CD4-positive, alpha-beta memory T cell (primary cell): ENCODE measurements around the gene CYP26A1. TPM values are rescaled to one million over a fixed set of nuclear protein-coding genes. Genes with fewer than 3 reads are reported as not detected.

ENCODE experiments used
- CTCF ChIA-PET: fragments of 350-600 bp; sonication (Branson Sonifier 250); formaldehyde crosslinking; loops from one replicate; lab custom pipeline; 2021; ENCODE audit warnings: inconsistent platforms; ENCODE audit not compliant: partially characterized antibody; lab: Charles Lee
- POLR2A ChIA-PET: fragments of 350-600 bp; sonication (Branson Sonifier 250); formaldehyde crosslinking; loops from one replicate; lab custom pipeline; 2021; ENCODE audit not compliant: partially characterized antibody; lab: Charles Lee
- DNase-seq, 5 donors: peaks; one replicate each; pipeline versions ENCODE4 v3.0.0 to v3.0.0-alpha.2; 2020 to 2022; ENCODE audit warnings: mixed read lengths in 1 of 5
- H3K27ac ChIP-seq: one replicate; pipeline ENCODE4 v1.7.0; 2013; ENCODE audit warnings: low read depth, low read length
- H3K27me3 ChIP-seq: 2 replicates; pipeline ENCODE4 v1.7.0; 2013; ENCODE audit warnings: mild to moderate bottlenecking, low read length, moderate library complexity; ENCODE audit not compliant: insufficient read depth
- H3K36me3 ChIP-seq: 2 replicates; pipeline ENCODE4 v1.7.0; 2013; ENCODE audit warnings: mild to moderate bottlenecking, low read length, moderate library complexity; ENCODE audit not compliant: insufficient read depth
- H3K4me1 ChIP-seq: 2 replicates; pipeline ENCODE4 v1.7.0; 2013; ENCODE audit warnings: mild to moderate bottlenecking, low read length, moderate library complexity; ENCODE audit not compliant: insufficient read depth
- H3K4me3 ChIP-seq, 2 donors: one replicate each; pipeline ENCODE4 v1.7.0; 2013; ENCODE audit warnings: low read length in 2 of 2, mild to moderate bottlenecking in 1 of 2
- H3K9me3 ChIP-seq, 2 donors: one replicate each; pipeline ENCODE4 v1.7.0; 2013; ENCODE audit warnings: low read length in 2 of 2, control low read depth in 1 of 2; ENCODE audit not compliant: control insufficient read depth in 1 of 2
- H3K27ac Mint-ChIP-seq, 7 donors: one replicate each; pipeline ENCODE4 v1.8.0; 2020 to 2021; ENCODE audit warnings: mixed read lengths in 7 of 7, mild to moderate bottlenecking in 6 of 7, inconsistent platforms in 3 of 7, moderate library complexity in 3 of 7
- H3K27me3 Mint-ChIP-seq, 2 donors: one replicate each; pipeline ENCODE4 v1.8.0; 2020 to 2021; ENCODE audit warnings: mixed read lengths in 2 of 2
- H3K36me3 Mint-ChIP-seq, 2 donors: one replicate each; pipeline ENCODE4 v1.8.0; 2020 to 2021; ENCODE audit warnings: mixed read lengths in 2 of 2, inconsistent platforms in 1 of 2, mild to moderate bottlenecking in 1 of 2
- H3K4me1 Mint-ChIP-seq, 4 donors: one replicate each; pipeline ENCODE4 v1.8.0; 2020 to 2021; ENCODE audit warnings: mixed read lengths in 4 of 4, mild to moderate bottlenecking in 1 of 4
- H3K4me3 Mint-ChIP-seq, 8 donors: one replicate each; pipeline ENCODE4 v1.8.0; 2020 to 2021; ENCODE audit warnings: mixed read lengths in 8 of 8, mild to moderate bottlenecking in 7 of 8, moderate library complexity in 6 of 8, inconsistent platforms in 3 of 8
- H3K9me3 Mint-ChIP-seq, 8 donors: one replicate each; pipeline ENCODE4 v1.8.0; 2020 to 2021; ENCODE audit warnings: mixed read lengths in 8 of 8, mild to moderate bottlenecking in 5 of 8, inconsistent platforms in 3 of 8, moderate library complexity in 1 of 8
- intact Hi-C: fragments of 100-400 bp; cut with micrococcal nuclease; formaldehyde crosslinking; loops from one replicate; pipeline ENCODE4 v1.15.1; 2023
- polyA plus RNA-seq, 2 donors: library from polyadenylated mRNA; unstranded; fragments of 300-500 nt; fragmentation: Illumina TruSeq; gene quantifications; one replicate each; pipeline ENCODE4 v1.2.3, GENCODE V29; 2021
- total RNA-seq, 2 experiments: library from RNA; stranded (reverse); gene quantifications; one replicate each; pipeline ENCODE4 v1.2.3, GENCODE V29; 2021

The CYP26A1 gene
- total and polyA plus RNA-seq, 4 experiments from 2014 or later, result not detected

DNA sequence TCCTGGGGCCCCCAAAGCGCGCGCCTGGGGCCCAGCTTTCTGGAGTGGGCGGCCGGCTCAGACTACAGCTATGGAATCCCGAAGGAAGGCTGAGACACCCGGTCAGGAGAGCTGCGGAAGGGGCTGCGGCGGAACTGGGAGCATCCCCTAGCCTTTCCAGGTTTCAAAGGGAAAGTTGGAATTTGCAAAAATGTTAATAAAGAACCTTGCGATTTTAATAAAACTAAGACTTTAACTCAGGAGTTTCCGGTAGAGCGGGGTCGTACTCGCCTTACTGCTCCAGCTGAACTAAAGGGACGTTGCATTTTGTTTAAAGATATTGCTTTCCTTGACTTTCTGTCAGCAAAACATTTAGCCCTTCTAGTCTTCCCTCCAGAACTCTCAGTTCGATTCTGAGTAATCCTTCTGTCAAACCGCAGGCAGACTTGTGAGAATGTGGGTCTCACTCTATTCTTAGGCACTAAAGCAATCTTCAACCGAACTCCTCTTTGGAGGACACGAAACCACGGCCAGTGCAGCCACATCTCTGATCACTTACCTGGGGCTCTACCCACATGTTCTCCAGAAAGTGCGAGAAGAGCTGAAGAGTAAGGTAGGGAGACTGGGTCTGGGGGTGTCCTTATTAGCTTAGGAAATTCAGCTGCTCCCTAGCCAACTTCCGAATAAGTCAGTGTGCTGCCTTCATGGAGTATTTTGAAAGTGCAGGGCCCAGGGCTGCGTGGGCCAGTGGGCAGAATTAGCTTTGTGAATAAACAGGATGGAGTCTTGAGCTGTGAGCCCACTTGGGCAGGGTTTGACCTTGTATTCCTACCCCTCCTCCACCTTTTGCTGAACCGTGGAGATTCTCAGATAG, 1.9 kb downstream of the CYP26A1 start:
- Mint-ChIP-seq H3K9me3 (no peaks in the 10 kb centered on the region), H3K4me3 (peak overlapping the region in 5 of 8 donors; percentile 2 to 90 (median 80)), H3K4me1 (peaks cover 7 to 53% (median 37%) of the 10 kb centered on the region in 4 donors), H3K36me3 (no peaks in the 10 kb centered on the region), H3K27me3 (peaks cover 43 to 56% of the 10 kb centered on the region in 2 donors), H3K27ac (no peak overlapping the region)
- ChIA-PET CTCF (interaction anchor here (0.6 to 1.7 kb wide), 6 partner anchors 8 to 434 kb away, joined by 3 to 4 read pairs (median 3); no protein-coding TSS in a partner anchor), POLR2A (no interaction called here)
- Histone ChIP-seq H3K27me3 (peaks cover 19% of the 10 kb centered on the region), H3K4me1 (peaks cover 40% of the 10 kb centered on the region), H3K9me3 (no peaks in the 10 kb centered on the region), H3K27ac (no peak overlapping the region), H3K36me3 (no peaks in the 10 kb centered on the region), H3K4me3 (no peak overlapping the region)
- no peak for DNase-seq
- intact Hi-C loops, result no loop called here

DNA sequence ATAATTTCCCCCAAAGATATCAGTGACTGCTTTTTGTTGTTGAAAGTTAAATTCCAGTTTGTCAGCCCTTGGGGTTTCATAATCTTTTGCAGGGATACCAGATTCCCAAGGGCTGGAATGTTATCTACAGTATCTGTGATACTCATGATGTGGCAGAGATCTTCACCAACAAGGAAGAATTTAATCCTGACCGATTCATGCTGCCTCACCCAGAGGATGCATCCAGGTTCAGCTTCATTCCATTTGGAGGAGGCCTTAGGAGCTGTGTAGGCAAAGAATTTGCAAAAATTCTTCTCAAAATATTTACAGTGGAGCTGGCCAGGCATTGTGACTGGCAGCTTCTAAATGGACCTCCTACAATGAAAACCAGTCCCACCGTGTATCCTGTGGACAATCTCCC, 3.2 kb downstream of the CYP26A1 start:
- Mint-ChIP-seq H3K4me3 (peak overlapping the region in 1 of 8 donors; percentile 1), H3K9me3 (peaks cover 0 to under 1% (median 0%) of the 10 kb centered on the region in 8 donors), H3K27me3 (peaks cover 37 to 52% of the 10 kb centered on the region in 2 donors), H3K4me1 (peaks cover 7 to 43% (median 29%) of the 10 kb centered on the region in 4 donors), H3K27ac (no peak overlapping the region), H3K36me3 (no peaks in the 10 kb centered on the region)
- ChIA-PET CTCF (interaction anchor here (0.6 to 1.2 kb wide), 3 partner anchors 8 to 215 kb away, joined by 3 read pairs; no protein-coding TSS in a partner anchor), POLR2A (no interaction called here)
- peaks cover 35% of the 10 kb centered on the region for H3K4me1 ChIP-seq
- H3K36me3 ChIP-seq, result no peaks in the 10 kb centered on the region
- no peak overlapping the region for H3K4me3 ChIP-seq
- peaks cover 15% of the 10 kb centered on the region for H3K27me3 ChIP-seq
- H3K9me3 ChIP-seq, result no peaks in the 10 kb centered on the region
- H3K27ac ChIP-seq, result no peak overlapping the region
- no peak for DNase-seq
- intact Hi-C loops, result no loop called here

DNA sequence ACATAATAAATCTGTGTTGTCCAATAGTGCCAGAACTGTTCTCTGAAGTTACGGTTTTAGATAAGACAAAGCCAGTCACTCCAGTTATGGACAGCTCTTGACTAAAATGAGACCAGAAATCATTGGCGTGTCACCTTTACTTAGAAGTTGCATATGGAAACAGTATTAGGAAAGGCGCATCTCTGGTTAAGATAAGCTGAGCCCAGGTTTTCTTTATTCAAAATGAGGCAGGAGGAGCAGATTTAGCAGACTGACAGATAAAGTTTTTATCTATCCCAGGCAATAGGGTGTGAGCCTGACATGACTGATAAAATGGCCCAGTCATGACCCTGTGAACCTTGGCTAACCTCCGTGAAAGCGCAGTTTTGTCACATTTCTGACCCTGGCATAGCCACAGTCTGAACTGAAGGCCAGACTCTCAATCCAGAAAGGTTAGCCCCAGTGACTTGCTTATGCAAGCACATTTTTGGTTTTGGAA, 4.2 kb downstream of the CYP26A1 start:
- CTCF ChIA-PET, result interaction anchor here (2.2 to 2.4 kb wide), 2 partner anchors 214 to 272 kb away, joined by 7 to 8 read pairs; no protein-coding TSS in a partner anchor
- Histone ChIP-seq H3K4me3 (no peak overlapping the region), H3K36me3 (no peaks in the 10 kb centered on the region), H3K4me1 (peaks cover 25% of the 10 kb centered on the region), H3K27me3 (peaks cover 7% of the 10 kb centered on the region), H3K27ac (no peak overlapping the region), H3K9me3 (no peaks in the 10 kb centered on the region)
- peaks cover 30 to 44% of the 10 kb centered on the region in 2 donors for H3K27me3 Mint-ChIP-seq
- no peak overlapping the region for H3K4me3 Mint-ChIP-seq
- no peak for DNase-seq
- POLR2A ChIA-PET, result no interaction called here
- H3K36me3 Mint-ChIP-seq, result no peaks in the 10 kb centered on the region
- intact Hi-C loops, result no loop called here
- no peak overlapping the region for H3K27ac Mint-ChIP-seq
- peaks cover 0 to 2% (median 0%) of the 10 kb centered on the region in 8 donors for H3K9me3 Mint-ChIP-seq
- H3K4me1 Mint-ChIP-seq, result peaks cover 5 to 33% (median 22%) of the 10 kb centered on the region in 4 donors

DNA sequence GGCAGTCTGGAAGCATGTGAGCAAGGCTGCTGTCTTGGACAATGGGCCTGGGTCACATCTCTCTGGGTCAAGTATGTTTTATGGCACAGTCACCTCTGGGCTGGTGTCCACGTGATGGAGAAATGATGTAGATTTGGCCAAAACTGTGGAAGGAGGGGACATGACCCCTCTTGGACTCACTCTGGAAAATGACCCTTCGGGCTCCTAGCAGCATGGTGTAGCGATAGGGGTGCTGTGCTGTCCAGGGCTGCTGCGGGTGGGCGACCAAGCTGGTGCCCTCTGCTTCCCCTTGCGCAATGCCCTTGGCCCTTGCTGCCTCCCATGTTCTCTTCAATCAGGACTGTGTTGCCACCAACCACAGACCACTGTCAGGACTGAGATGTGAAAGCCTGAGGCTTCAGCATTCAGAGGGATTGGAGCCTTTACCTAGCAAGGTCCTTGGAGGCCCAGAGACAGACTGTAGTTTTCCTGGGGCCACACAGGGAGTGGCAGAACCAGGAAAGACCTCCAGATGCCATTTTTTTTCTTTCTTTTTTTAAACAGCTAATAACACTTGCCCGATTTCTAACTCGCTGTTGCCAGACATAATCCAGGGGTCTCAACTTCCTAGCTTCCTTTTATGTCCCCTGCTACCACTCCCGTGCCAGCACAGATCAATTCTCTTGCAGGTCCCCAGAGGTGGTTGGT, 6.1 kb downstream of the CYP26A1 start:
- H3K36me3 Mint-ChIP-seq, result no peaks in the 10 kb centered on the region
- peaks cover 10% of the 10 kb centered on the region for H3K4me1 ChIP-seq
- no peaks in the 10 kb centered on the region for H3K9me3 ChIP-seq
- H3K4me1 Mint-ChIP-seq, result peaks cover 3 to 16% (median 12%) of the 10 kb centered on the region in 4 donors
- no peak for DNase-seq
- H3K27me3 ChIP-seq, result peaks cover 6% of the 10 kb centered on the region
- H3K9me3 Mint-ChIP-seq, result peaks cover 0 to 2% (median 0%) of the 10 kb centered on the region in 8 donors
- no peak overlapping the region for H3K4me3 ChIP-seq
- CTCF ChIA-PET, result interaction anchor here (0.6 to 4.2 kb wide), 20 partner anchors 9 to 522 kb away, joined by 3 to 38 read pairs (median 4); partner anchors contain the start of gene MYOF
- no peaks in the 10 kb centered on the region for H3K36me3 ChIP-seq
- H3K4me3 Mint-ChIP-seq, result peak overlapping the region in 4 of 8 donors; percentile 33 to 71 (median 62)
- no peak overlapping the region for H3K27ac Mint-ChIP-seq
- H3K27me3 Mint-ChIP-seq, result peaks cover 21 to 40% of the 10 kb centered on the region in 2 donors
- intact Hi-C loops, result loop anchor here (1.0 kb wide), 2 partner anchors 195 to 272 kb away; no protein-coding TSS in a partner anchor
- no peak overlapping the region for H3K27ac ChIP-seq
- POLR2A ChIA-PET, result no interaction called here

DNA sequence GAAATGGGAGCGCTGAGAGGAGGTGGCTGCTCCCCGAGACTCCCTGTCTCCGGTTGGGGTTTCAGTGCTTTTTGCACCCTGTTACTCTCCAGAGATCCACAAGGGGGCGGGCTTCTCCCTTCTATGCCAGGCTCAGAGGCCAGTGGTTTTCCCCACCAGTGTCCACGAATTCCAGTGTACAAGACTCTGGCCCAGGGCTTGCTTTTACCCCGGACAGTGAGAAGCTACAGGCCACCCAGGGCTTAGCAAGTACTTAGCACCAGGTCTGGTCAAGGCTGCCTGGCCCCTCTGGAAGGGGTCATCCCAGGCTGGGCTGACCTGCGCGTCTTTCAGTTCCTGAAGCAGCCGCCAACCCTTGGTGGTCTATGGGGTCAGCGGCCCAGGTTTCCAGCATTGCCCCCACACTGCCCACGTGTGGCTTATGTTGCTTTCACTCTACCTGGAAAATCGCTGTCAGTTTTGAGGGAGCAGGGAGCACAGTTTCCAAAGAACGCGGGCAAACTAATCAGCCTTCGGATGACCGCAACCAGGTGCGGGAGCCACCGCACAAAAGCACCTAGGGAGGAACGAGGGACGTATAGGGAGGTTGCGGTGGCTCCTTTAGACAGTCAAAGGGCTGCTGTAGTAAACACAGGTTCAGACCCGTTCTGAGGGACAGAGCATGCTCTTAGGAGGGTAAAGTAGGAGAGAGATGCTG, 6.8 kb downstream of the CYP26A1 start:
- no peaks in the 10 kb centered on the region for H3K9me3 ChIP-seq
- Mint-ChIP-seq H3K4me1 (peaks cover 2 to 10% (median 7%) of the 10 kb centered on the region in 4 donors), H3K27me3 (peaks cover 17 to 39% of the 10 kb centered on the region in 2 donors), H3K36me3 (no peaks in the 10 kb centered on the region), H3K4me3 (peak overlapping the region in 4 of 8 donors; percentile 33 to 71 (median 62)), H3K9me3 (peaks cover 0 to 2% (median 0%) of the 10 kb centered on the region in 8 donors), H3K27ac (no peak overlapping the region)
- H3K36me3 ChIP-seq, result no peaks in the 10 kb centered on the region
- H3K27ac ChIP-seq, result no peak overlapping the region
- no peak overlapping the region for H3K4me3 ChIP-seq
- peaks cover 4% of the 10 kb centered on the region for H3K4me1 ChIP-seq
- DNase-seq, result peak in 4 of 5 donors; percentile 43 to 47 (median 46)
- intact Hi-C loops, result loop anchor here (1.0 kb wide), 2 partner anchors 195 to 272 kb away; no protein-coding TSS in a partner anchor
- H3K27me3 ChIP-seq, result no peaks in the 10 kb centered on the region
- ChIA-PET CTCF (interaction anchor here (0.6 to 4.2 kb wide), 22 partner anchors 9 to 436 kb away, joined by 3 to 38 read pairs (median 3); partner anchors contain the start of gene MYOF), POLR2A (no interaction called here)

DNA sequence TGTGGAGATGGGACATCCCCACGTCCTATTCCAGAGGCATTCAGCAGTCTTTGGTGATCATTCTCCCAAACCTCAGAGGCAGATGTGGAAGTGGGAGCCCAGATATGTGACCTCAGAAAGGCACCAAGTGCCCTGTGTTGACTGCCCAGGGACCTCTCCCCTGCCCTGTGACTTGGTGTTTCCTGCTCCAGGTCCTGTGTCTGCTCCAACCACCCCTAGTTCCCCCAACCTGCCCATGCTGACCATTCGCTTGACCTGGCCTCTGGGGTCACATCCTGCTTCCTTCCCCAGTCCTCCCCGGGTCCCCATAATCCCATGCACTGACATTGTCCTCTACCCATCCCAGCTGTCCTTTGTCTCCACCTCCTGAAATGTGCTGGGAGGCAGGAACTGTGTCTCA, 7.6 kb downstream of the CYP26A1 start:
- CTCF ChIA-PET, result interaction anchor here (1.2 to 4.2 kb wide), 5 partner anchors 35 to 430 kb away, joined by 3 to 38 read pairs (median 3); no protein-coding TSS in a partner anchor
- H3K27ac ChIP-seq, result no peak overlapping the region
- no peak for DNase-seq
- no peaks in the 10 kb centered on the region for H3K4me1 ChIP-seq
- H3K9me3 Mint-ChIP-seq, result peaks cover 0 to 2% (median 0%) of the 10 kb centered on the region in 8 donors
- no peaks in the 10 kb centered on the region for H3K27me3 ChIP-seq
- peak overlapping the region in 1 of 8 donors; percentile 32 for H3K4me3 Mint-ChIP-seq
- POLR2A ChIA-PET, result no interaction called here
- H3K4me3 ChIP-seq, result no peak overlapping the region
- H3K36me3 ChIP-seq, result no peaks in the 10 kb centered on the region
- H3K4me1 Mint-ChIP-seq, result peaks cover 2 to 5% (median 3%) of the 10 kb centered on the region in 4 donors
- H3K9me3 ChIP-seq, result no peaks in the 10 kb centered on the region
- H3K27ac Mint-ChIP-seq, result no peak overlapping the region
- H3K27me3 Mint-ChIP-seq, result peaks cover 13 to 33% of the 10 kb centered on the region in 2 donors
- intact Hi-C loops, result no loop called here
- H3K36me3 Mint-ChIP-seq, result no peaks in the 10 kb centered on the region
